Skeletal muscle tissue (tissue), 4 donors: Measurements from ENCODE around the gene KLHL6. TPM values are rescaled to one million over a fixed set of nuclear protein-coding genes. Genes with fewer than 3 reads are reported as not detected.
"Not testable (repeated sequence)": the region's sequence is repeated elsewhere in the genome, so short reads cannot be mapped to it uniquely, and the experiment has no call there.

Experiments used
- H3K27ac ChIP-seq: one replicate; pipeline ENCODE4 v1.7.0; 2013; ENCODE audit warnings: mild to moderate bottlenecking, low read depth, low read length, inconsistent platforms
- H3K27me3 ChIP-seq, 3 donors: one replicate each; pipeline ENCODE4 v1.7.0; 2013; ENCODE audit warnings: low read length in 3 of 3; ENCODE audit not compliant: control insufficient read depth in 3 of 3, insufficient read depth in 3 of 3
- H3K36me3 ChIP-seq, 3 donors: one replicate each; pipeline ENCODE4 v1.7.0; 2013; ENCODE audit warnings: low read length in 3 of 3; ENCODE audit not compliant: control insufficient read depth in 3 of 3, insufficient read depth in 3 of 3
- H3K4me1 ChIP-seq, 3 donors: one replicate each; pipeline ENCODE4 v1.7.0; 2013; ENCODE audit warnings: low read length in 3 of 3, mild to moderate bottlenecking in 3 of 3; ENCODE audit not compliant: control insufficient read depth in 3 of 3, insufficient read depth in 3 of 3
- H3K4me3 ChIP-seq, 3 donors: one replicate each; pipeline ENCODE4 v1.7.0; 2013; ENCODE audit warnings: low read length in 3 of 3
- H3K9ac ChIP-seq, 3 donors: one replicate each; pipeline ENCODE4 v1.7.0; 2013; ENCODE audit warnings: low read length in 3 of 3, mild to moderate bottlenecking in 3 of 3, moderate library complexity in 2 of 3, low read depth in 1 of 3
- H3K9me3 ChIP-seq, 3 donors: one replicate each; pipeline ENCODE4 v1.7.0; 2013; ENCODE audit warnings: low read length in 3 of 3; ENCODE audit not compliant: control insufficient read depth in 3 of 3
- total RNA-seq: library from RNA; depleted of rRNA; stranded (reverse); fragments of >200 nt; gene quantifications from one replicate; pipeline ENCODE4 v1.2.3, GENCODE V29; 2014
- donor health status: Osteomylitis.

Gene KLHL6
- total RNA-seq, 1 donor from 2014 or later: 1.0 TPM

GRCh38 chr3:183583331-183584245 lies 28.1 kb upstream of the KLHL6 start:
- Histone ChIP-seq H3K27ac (peak overlapping the region; percentile 64), H3K9ac (peak overlapping the region; percentile 24 to 63 (median 62)), H3K27me3 (no peaks in the 10 kb centered on the region), H3K4me3 (peak overlapping the region in 1 of 3 donors; percentile 37), H3K9me3 (no peaks in the 10 kb centered on the region), H3K36me3 (no peaks in the 10 kb centered on the region), H3K4me1 (peaks cover 41 to 46% (median 44%) of the 10 kb centered on the region in 3 donors)

GRCh38 chr3:183582161-183582560 lies 26.7 kb upstream of the KLHL6 start:
- Histone ChIP-seq H3K4me1 (peaks cover 41 to 46% (median 44%) of the 10 kb centered on the region in 3 donors), H3K27me3 (no peaks in the 10 kb centered on the region), H3K4me3 (no peak overlapping the region), H3K9ac (no peak overlapping the region), H3K36me3 (no peaks in the 10 kb centered on the region), H3K9me3 (no peaks in the 10 kb centered on the region), H3K27ac (no peak overlapping the region)

GRCh38 chr3:183581496-183582155 lies 26.1 kb upstream of the KLHL6 start:
- H3K9me3 ChIP-seq: no peaks in the 10 kb centered on the region
- no peak overlapping the region for H3K27ac ChIP-seq
- no peak overlapping the region for H3K9ac ChIP-seq
- H3K4me1 ChIP-seq: peaks cover 38 to 48% (median 44%) of the 10 kb centered on the region in 3 donors
- H3K27me3 ChIP-seq: no peaks in the 10 kb centered on the region
- no peak overlapping the region for H3K4me3 ChIP-seq
- no peaks in the 10 kb centered on the region for H3K36me3 ChIP-seq

- peak overlapping the region; percentile 4 for H3K27ac ChIP-seq
- H3K4me3 ChIP-seq: peak overlapping the region in 2 of 3 donors; percentile 18 to 22
- peak overlapping the region in 2 of 3 donors; percentile 33 to 34 for H3K9ac ChIP-seq
- H3K27me3 ChIP-seq: no peaks in the 10 kb centered on the region
- H3K4me1 ChIP-seq: peaks cover 34 to 47% (median 44%) of the 10 kb centered on the region in 3 donors
- H3K9me3 ChIP-seq: no peaks in the 10 kb centered on the region
- no peaks in the 10 kb centered on the region for H3K36me3 ChIP-seq
These were observed 24.7 kb upstream of the KLHL6 start for GRCh38 chr3:183579967-183580900.

GRCh38 chr3:183578179-183578578 lies 22.7 kb upstream of the KLHL6 start:
- Histone ChIP-seq H3K27me3 (no peaks in the 10 kb centered on the region), H3K4me1 (peaks cover 14 to 26% (median 23%) of the 10 kb centered on the region in 3 donors), H3K27ac (no peak overlapping the region), H3K9me3 (no peaks in the 10 kb centered on the region), H3K36me3 (no peaks in the 10 kb centered on the region), H3K4me3 (no peak overlapping the region), H3K9ac (no peak overlapping the region)

- H3K4me1 ChIP-seq: peaks cover 9 to 21% (median 17%) of the 10 kb centered on the region in 3 donors
- H3K27ac ChIP-seq: no peak overlapping the region
- H3K27me3 ChIP-seq: no peaks in the 10 kb centered on the region
- H3K4me3 ChIP-seq: no peak overlapping the region
- H3K36me3 ChIP-seq: no peaks in the 10 kb centered on the region
- no peaks in the 10 kb centered on the region for H3K9me3 ChIP-seq
- H3K9ac ChIP-seq: no peak overlapping the region
These were observed 21.8 kb upstream of the KLHL6 start for GRCh38 chr3:183577346-183577745.

GRCh38 chr3:183576487-183577107 lies 21.1 kb upstream of the KLHL6 start:
- H3K9ac ChIP-seq: no peak overlapping the region
- H3K27ac ChIP-seq: no peak overlapping the region
- no peak overlapping the region for H3K4me3 ChIP-seq
- no peaks in the 10 kb centered on the region for H3K27me3 ChIP-seq
- no peaks in the 10 kb centered on the region for H3K36me3 ChIP-seq
- peaks cover 9 to 20% (median 12%) of the 10 kb centered on the region in 3 donors for H3K4me1 ChIP-seq
- no peaks in the 10 kb centered on the region for H3K9me3 ChIP-seq

GRCh38 chr3:183572935-183573334 lies 17.4 kb upstream of the KLHL6 start:
- no peak overlapping the region for H3K4me3 ChIP-seq
- no peak overlapping the region for H3K27ac ChIP-seq
- H3K4me1 ChIP-seq: peaks cover 0 to 5% (median 0%) of the 10 kb centered on the region in 3 donors
- H3K9me3 ChIP-seq: no peaks in the 10 kb centered on the region
- H3K9ac ChIP-seq: no peak overlapping the region
- no peaks in the 10 kb centered on the region for H3K36me3 ChIP-seq
- H3K27me3 ChIP-seq: no peaks in the 10 kb centered on the region

- H3K4me1 ChIP-seq, H3K27ac ChIP-seq, H3K9me3 ChIP-seq, H3K27me3 ChIP-seq, H3K9ac ChIP-seq, H3K4me3 ChIP-seq, H3K36me3 ChIP-seq: not testable (repeated sequence)
These were observed 14.7 kb upstream of the KLHL6 start for GRCh38 chr3:183570191-183570590.
